ENCODE results near the gene SLC30A2.
"Not testable (repeated sequence)": the region's sequence is repeated elsewhere in the genome, so short reads cannot be mapped to it uniquely, and the experiment has no call there.

Gene SLC30A2, protein sequence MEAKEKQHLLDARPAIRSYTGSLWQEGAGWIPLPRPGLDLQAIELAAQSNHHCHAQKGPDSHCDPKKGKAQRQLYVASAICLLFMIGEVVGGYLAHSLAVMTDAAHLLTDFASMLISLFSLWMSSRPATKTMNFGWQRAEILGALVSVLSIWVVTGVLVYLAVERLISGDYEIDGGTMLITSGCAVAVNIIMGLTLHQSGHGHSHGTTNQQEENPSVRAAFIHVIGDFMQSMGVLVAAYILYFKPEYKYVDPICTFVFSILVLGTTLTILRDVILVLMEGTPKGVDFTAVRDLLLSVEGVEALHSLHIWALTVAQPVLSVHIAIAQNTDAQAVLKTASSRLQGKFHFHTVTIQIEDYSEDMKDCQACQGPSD

DNA sequence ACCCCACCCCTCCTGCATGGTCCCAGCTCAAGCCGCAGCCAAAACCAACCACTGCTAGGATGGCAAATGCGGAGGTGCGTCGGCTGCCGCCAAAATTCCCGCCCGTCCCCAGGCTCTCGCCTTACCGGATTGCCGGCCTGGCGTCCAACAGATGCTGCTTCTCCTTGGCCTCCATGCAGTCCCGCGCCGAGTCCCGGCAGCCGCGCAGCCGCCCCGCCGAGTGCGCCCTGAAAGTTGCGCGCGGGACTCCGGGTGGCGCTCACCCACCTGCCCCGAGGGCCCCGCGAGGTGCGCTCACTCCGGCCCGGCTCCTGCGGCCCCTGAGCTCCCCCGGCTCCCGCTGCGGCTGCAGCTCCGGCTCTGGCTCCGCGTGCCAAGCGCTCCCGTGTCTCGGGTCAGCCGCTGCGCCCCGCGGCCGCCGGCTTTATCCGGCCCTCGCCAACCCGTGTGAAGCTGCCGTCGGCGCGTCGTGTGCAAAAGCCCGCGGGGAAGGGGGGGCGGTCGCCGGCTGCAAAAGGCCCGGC lies at the start of gene SLC30A2:
SLC30A2 (minus strand) TSS at position 397 of the 524 bp plus-strand sequence; CDS start at position 175, 222 bp downstream.
- no peak for DNase-seq (ENCODE audit: low read depth in 2 of 2)

- DNase-seq (ENCODE audit: low read depth in 2 of 2): no peak
Observed at GRCh38 chr1:26094677-26095383, 48.9 kb upstream of the SLC30A2 start.

DNA sequence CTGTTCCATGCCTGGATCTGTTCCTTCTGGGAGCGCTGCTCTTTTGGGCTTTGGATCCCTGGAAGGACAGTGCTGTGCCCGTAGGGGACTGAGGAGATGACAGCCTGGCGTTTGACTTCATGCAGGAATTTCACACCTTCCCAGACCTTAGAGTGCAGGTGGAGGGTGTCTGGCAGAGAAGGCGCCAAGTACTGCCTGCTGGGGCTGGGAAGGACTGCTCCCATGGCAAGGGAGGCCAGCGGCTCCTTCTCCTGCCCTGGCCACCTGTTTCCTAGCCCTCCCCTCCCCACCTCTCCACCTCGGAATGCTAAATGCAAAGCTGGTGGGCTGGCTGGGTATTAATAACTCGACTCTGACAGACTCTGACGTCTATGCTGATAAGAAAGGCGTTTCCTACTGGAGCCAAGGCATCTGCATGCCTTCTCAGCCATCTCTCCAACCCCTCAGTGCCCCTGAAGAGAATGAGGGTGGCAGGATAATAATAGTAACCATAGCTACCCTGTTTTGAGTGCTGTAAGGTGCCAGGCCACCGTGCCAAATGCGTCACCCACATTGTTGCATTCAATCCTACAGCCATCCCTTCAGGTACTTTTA lies 48.3 kb upstream of the SLC30A2 start:
- DNase-seq (ENCODE audit: low read depth in 2 of 2): no peak

DNA sequence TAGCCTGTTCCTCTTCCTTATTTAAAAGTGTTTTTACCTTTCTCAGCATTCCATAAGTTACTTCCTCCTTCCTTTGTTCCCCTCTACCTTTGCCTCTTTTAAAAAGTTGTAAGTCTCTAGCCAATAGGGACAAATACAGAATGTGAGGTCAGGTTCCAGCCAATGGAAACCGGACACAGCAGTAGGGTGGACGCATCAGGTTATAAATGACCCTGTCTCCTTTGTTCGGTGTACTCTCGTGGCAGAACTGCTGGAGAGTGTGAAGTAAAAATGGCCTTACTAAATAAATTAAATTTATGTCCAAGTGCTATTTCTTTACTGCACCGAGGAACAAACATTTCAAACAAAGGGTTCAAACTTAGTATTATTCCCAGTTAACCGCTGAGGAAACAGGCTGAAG lies 47.7 kb upstream of the SLC30A2 start:
- DNase-seq (ENCODE audit: low read depth in 2 of 2): not testable (repeated sequence)

DNA sequence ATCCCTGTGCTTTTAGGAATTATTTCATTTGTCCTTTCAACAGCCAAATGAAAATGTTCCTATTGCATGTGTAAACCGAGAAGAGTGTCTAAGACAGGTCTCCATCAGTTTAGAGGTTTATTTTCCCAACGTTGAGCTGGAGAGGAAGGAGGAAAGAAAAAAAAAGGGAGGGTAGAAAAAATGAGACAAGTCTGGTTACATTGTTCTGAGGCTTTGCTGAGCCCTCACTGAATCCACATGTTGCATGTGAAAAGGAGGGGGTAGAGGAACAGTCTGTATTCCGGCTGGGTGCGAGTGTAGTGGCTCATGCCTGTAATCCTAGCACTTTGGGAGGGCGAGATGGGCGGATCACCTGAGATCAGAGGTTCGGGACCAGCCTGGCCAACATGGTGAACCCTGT lies 46.5 kb upstream of the SLC30A2 start:
- no peak for DNase-seq (ENCODE audit: low read depth in 2 of 2)

- DNase-seq (ENCODE audit: low read depth in 2 of 2): no peak
Observed at GRCh38 chr1:26090893-26091292, 45.0 kb upstream of the SLC30A2 start.

GRCh38 chr1:26089125-26089524 lies 43.2 kb upstream of the SLC30A2 start:
- DNase-seq (ENCODE audit: low read depth in 2 of 2): no peak

DNA sequence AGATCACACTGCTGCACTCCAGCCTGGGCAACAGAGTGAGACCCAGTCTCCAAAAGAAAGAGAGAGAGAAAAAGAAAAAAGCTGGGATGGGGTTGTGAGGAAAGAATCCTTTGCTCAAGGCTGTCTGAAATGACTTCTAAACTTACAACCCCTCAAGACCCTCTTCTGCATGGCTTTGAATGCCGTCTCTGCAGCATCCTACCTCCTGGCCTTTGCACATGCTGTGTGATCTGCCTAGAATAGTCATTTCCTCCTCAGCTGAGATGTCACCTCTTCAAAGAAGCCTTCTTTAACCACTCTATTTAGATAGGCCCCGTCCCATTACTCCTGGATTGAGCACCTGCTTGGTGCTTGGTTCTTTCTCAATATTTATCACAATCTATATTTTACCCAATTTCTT lies 38.9 kb upstream of the SLC30A2 start:
- no peak for DNase-seq (ENCODE audit: low read depth in 2 of 2)

DNA sequence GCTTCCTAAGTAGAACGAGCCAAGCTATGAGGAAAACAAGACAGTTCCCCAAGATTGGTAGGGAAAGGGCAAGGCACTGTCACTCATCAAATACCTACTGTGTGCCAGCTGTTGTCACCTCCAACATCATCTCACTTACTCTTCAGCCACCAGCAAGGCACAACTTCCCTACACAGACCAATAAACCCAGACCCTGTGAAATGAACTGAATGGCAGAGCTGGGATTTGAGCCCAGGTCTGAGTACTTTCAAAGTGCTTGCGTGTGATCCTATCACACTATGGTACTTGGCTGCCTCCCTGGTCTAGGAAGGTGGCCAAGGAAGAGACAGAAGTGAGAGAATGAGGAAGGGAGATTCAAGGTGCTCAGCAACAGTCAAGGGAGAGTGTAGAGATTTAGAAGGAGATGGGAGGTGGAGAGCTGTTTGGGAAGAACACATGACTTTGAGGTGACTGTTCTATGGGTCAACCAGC lies 38.2 kb upstream of the SLC30A2 start:
- DNase-seq (ENCODE audit: low read depth in 2 of 2): no peak

GRCh38 chr1:26083208-26083607 lies 37.3 kb upstream of the SLC30A2 start:
- no peak for DNase-seq (ENCODE audit: low read depth in 2 of 2)

DNA sequence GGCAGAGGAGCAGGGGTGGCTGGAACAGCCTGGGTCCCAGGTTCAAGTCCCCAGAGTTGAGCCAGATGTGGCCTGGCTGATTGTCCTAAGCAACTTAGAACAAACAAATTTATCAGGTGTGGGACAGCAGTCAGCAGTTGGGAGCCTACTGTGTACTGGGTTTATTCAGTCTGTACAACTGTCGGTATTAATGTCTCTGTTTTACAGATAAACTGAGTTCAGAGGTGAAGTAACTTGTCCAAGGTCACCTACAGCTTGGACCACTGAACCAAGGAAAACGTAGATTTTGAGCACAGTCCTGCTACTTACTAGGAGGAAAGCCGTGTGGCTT lies 36.1 kb upstream of the SLC30A2 start:
- DNase-seq (ENCODE audit: low read depth in 2 of 2): no peak

DNA sequence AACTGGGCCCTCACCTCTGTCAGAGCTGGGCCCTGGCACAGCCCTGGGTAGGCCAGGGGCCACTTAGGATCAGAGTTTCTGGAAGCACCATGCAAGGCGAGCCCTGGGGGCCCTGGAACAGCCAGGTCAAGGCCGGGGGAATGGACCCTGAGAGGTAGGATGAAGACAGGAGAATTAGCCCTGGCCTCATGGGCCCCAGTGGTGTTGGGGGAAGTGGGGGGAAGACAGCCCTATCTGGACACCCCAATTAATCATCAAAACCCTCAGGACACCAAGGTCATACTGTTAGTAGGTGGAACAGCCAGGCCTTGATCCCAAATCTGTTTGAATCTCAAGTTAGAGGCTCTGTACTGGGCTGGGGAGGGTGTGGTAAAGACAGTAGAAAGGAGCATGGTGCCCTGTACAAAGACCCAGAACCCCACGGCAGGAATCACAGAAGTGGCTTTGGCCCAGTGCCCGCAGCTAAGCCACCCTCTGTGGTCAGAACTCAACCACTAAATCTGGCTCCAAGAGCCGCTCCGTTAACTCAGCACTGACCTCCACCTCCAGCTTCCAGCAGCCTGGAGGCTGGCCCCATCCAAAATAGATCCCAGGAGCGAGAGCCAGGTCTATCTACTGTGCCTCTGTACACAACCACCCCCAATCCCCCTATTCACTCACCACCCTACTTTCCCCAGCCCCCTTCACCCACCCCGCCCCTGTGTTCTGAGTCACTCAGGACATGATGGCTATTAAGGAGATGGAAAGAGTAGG lies 35.5 kb upstream of the SLC30A2 start:
- no peak for DNase-seq (ENCODE audit: low read depth in 2 of 2)

GRCh38 chr1:26079960-26080814 lies 34.3 kb upstream of the SLC30A2 start:
- no peak for DNase-seq (ENCODE audit: low read depth in 2 of 2)

DNA sequence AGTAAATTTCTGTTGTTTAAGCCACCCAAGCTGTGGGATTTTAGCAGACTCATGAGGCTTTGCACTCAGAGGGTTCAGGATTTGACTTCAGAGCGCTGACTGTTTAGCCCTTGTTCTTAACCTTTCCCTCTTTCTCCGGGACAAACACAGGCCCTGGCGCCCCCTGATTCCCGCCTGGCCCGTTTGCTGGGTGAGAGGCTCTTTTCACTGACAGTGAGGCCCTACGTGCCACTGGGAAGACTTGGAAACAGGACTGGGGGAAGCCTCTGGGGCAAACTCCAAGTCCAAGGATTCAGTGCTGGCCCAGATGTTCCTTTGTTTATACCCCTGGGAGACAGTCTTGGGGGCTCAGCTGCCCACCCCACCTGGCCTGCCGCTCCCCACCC lies 33.3 kb upstream of the SLC30A2 start:
- no peak for DNase-seq (ENCODE audit: low read depth in 2 of 2)

DNA sequence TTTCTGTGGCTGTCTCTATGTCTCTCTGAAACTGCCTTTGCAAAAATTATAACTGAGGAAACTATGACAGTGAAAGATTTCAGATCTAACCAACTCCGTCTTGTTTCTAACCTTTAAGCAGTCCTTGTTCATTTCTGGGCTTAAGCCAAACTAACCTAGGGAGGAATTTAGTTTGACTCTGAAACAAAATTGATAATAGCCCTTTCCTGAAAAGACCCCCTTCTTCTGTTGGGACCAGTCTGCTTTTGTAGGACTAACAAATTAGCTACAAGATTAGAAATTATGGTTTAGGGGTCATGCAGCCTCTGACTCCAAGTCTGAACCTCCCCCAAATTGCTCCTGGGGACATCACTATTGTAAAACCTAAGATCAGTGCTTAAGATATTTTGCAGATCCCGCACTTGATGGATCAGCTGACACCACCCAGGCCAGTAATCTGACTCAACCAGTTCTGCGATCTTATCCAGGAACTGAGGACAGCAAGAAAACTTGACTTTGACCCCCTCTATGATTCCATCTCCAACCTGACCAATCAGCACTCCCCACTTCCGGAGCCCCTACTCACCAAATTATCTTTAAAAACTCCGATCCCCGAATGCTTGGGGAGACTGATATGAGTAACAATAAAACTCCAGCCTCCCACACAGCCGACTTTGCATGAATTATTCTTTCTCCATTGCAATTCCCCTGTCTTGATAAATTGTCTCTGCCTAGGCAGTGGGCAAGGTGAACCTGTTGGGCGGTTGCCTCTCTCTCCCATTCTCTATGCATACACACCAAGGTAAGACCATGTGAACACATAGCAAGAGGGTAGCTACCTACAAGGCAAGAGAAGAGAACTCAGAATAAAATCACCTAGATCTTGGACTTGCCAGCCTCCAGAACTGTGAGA lies 32.6 kb upstream of the SLC30A2 start:
- DNase-seq (ENCODE audit: low read depth in 2 of 2): no peak

DNA sequence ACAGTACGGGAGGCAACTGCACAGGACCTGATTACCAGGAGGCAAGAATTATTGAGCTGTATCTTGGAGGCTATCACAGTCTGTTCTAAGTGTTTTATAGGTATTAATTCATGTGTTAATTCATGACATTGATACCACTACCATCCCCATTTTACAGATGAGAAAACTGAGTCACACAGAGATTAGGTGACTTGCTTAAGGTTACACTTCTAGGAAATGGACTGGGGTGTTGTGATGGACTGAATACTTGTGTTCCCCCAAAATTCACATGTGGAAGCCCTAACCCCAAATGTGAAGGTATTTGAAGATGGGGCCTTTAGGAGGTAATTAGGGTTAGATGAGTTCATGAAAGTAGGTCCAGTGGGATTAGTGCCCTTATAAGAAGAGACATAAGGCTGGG lies 31.6 kb upstream of the SLC30A2 start:
- DNase-seq (ENCODE audit: low read depth in 2 of 2): no peak

- DNase-seq (ENCODE audit: low read depth in 2 of 2): no peak
Observed at GRCh38 chr1:26075421-26076144, 29.7 kb upstream of the SLC30A2 start.

DNA sequence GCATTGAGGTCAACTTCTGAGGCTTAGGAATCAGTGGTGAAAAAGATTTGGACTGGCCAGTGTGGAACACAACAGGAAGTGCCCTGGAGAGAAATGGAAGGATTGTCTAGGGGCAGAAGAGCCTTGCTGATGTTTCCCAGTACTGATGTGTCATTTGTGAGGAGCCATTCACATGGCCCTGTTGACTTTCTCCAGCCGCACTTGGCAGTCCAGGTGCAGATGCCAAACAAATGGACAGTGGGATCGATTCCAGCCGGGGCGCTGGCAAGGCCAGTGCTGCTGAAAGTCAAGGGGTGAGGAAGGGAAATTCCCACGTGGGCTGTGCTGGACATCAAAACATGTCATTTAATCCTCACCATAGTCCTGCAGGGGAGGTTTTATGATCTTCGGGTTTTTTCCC lies 26.4 kb upstream of the SLC30A2 start:
- no peak for DNase-seq (ENCODE audit: low read depth in 2 of 2)

DNA sequence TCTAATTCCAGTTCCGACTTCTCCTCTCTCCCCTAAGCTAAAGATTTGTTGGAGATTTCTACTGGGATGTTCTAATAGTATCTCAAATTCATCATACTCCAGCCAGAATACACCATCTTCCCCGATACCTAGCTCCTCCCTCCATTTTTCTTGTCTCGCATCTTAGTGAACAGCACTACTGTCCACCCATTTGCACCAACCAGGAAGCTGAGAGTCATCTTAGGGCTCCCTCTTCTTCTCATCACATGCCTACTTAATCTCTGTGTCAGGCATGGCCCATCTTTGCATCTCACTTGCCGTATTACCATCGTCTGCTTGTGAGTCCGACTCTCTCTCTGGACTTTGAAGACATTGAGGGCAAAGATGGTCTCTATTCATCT lies 25.0 kb upstream of the SLC30A2 start:
- DNase-seq (ENCODE audit: low read depth in 2 of 2): no peak
